Activated T-helper 1 cell treated with anti-CD3 and anti-CD28 coated beads, Interleukin-12 subunit alpha, Interleukin-12 subunit beta, Interleukin-2, Interleukin-4 antibody, amounts not matched to agents 30 ng/mL and 10 ng/mL and 1 ng/mL, durations not matched to agents 14 hours and 24 hours and 36 hours (primary cell): ENCODE data around the gene PUS7L. TPM values are rescaled to one million over a fixed set of nuclear protein-coding genes. Genes with fewer than 3 reads are reported as not detected.
"Not testable (repeated sequence)": the region's sequence is repeated elsewhere in the genome, so short reads cannot be mapped to it uniquely, and the experiment has no call there.

Source experiments
- DNase-seq: peaks from one replicate; pipeline ENCODE4 v3.0.0; 2021; ENCODE audit warnings: low spot score
- H3K27ac Mint-ChIP-seq: one replicate; pipeline ENCODE4 v1.8.0; 2021; ENCODE audit warnings: mild to moderate bottlenecking, mixed read lengths
- H3K27me3 Mint-ChIP-seq: one replicate; pipeline ENCODE4 v1.8.0; 2022; ENCODE audit warnings: mild to moderate bottlenecking, moderate library complexity, mixed read lengths; ENCODE audit not compliant: insufficient read depth
- H3K36me3 Mint-ChIP-seq: one replicate; pipeline ENCODE4 v1.8.0; 2021; ENCODE audit warnings: low read depth, mixed read lengths
- H3K4me1 Mint-ChIP-seq: one replicate; pipeline ENCODE4 v1.8.0; 2021; ENCODE audit warnings: low read depth, mixed read lengths
- H3K4me3 Mint-ChIP-seq: one replicate; pipeline ENCODE4 v1.8.0; 2021; ENCODE audit warnings: mild to moderate bottlenecking, moderate library complexity, mixed read lengths
- H3K9me3 Mint-ChIP-seq: one replicate; pipeline ENCODE4 v1.8.0; 2021; ENCODE audit warnings: mixed read lengths
- intact Hi-C: fragments of 100-400 bp; cut with micrococcal nuclease; formaldehyde crosslinking; loops from one replicate; pipeline ENCODE4 v1.15.1; 2024
- total RNA-seq: library from RNA; stranded (reverse); gene quantifications from 2 replicates; pipeline ENCODE4 v1.2.3, GENCODE V29; 2022

PUS7L gene
- total RNA-seq, 1 donor from 2014 or later, result 23.1 TPM

DNA sequence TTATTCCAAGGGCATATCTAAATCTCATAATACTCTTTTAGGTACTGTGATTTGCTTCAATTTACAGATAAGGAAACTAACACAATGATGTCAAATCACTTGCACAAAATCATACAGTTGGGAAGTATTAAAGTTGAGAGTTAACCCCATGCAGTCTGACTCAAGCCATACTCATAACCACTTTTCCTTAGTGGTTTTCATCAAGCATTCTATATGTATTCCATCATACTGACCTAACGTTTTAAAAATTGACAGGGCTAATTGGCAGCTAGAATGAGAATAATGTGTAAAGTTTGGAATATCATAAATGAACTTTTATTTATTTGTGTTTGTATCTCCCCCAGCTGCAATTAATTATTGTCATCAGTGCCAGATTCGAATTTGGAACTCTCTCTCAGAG lies 20.9 kb downstream of the PUS7L start:
- Mint-ChIP-seq H3K9me3 (no peaks in the 10 kb centered on the region), H3K27me3 (no peaks in the 10 kb centered on the region), H3K36me3 (peaks cover 36% of the 10 kb centered on the region), H3K4me1 (no peaks in the 10 kb centered on the region), H3K27ac (no peak overlapping the region), H3K4me3 (no peak overlapping the region)
- intact Hi-C loops, result no loop called here
- no peak for DNase-seq

DNA sequence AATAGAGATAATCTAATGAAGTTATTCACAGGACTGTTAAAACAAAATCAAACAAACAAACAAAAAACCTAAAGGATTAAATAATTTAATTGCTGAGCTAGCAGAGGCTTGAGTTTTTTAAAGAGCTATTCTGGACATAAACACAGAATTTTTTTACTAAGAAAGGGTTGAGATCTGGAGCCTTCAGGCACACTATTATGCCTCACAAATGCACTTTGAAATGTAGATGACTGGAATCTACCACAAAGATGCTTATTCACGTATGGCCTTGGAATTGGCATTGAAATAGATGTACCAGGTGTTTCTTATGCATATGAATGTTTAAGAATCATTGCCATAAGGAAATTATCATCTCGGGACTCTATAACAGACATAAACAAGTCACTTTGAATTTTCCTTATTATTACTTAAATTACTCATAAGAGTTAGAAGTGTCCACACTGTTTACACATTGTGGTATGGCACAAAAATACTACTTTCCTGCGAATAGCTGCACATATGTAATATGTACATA lies 21.6 kb downstream of the PUS7L start:
- H3K27me3 Mint-ChIP-seq, result no peaks in the 10 kb centered on the region
- intact Hi-C loops, result no loop called here

DNA sequence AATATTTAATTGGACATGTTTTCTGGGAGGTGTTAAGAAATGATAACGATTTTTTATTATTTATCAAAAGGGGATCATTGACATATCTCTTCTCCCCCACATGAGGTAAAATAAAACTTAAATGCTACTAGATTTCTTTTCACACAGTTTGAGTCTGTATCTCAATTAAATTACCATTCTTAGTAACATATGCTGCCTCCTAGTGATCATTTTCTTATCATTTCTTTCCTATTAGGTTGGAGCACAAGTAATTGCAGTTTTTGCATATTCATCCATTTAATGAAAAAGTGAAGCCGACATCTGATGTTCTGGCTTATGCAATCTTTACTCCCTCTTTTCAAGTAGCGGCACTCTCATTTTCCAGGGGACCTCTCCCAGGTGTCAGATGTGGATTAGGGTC lies 24.9 kb downstream of the PUS7L start:
- intact Hi-C loops, result loop anchor here (5.0 kb wide), 1 partner anchor 286 kb away; no protein-coding TSS in a partner anchor
- Mint-ChIP-seq H3K9me3 (no peaks in the 10 kb centered on the region), H3K36me3 (peaks cover 33% of the 10 kb centered on the region), H3K27ac (no peak overlapping the region), H3K4me3 (no peak overlapping the region), H3K4me1 (peaks cover 8% of the 10 kb centered on the region), H3K27me3 (no peaks in the 10 kb centered on the region)
- no peak for DNase-seq

More for the DNA sequence above, 21.6 kb downstream of the PUS7L start:
- DNase-seq, result no peak
- peaks cover 31% of the 10 kb centered on the region for H3K36me3 Mint-ChIP-seq
- H3K4me1 Mint-ChIP-seq, result no peaks in the 10 kb centered on the region
- H3K4me3 Mint-ChIP-seq, result no peak overlapping the region
- no peaks in the 10 kb centered on the region for H3K9me3 Mint-ChIP-seq
- H3K27ac Mint-ChIP-seq, result no peak overlapping the region

DNA sequence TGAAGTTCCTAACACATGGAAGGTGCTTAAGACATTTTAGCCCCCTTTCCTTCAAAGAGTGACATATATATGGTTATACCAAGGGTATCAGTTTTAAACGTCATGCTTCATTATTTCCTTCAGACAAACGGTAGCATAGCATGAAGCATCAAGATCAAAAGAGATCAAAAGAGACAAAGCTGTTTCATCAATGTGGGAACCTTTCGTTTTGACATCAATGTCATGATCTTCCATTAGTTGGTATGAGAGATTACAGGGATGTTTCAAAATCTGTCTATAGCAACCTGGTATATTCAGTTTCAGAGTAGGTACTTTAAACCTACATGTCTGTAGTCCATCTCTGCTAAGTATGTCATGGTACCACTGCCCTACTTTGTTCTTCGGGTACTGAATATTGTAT lies 28.3 kb downstream of the PUS7L start:
- Mint-ChIP-seq H3K36me3 (peaks cover 24% of the 10 kb centered on the region), H3K27ac (no peak overlapping the region), H3K4me3 (no peak overlapping the region)

DNA sequence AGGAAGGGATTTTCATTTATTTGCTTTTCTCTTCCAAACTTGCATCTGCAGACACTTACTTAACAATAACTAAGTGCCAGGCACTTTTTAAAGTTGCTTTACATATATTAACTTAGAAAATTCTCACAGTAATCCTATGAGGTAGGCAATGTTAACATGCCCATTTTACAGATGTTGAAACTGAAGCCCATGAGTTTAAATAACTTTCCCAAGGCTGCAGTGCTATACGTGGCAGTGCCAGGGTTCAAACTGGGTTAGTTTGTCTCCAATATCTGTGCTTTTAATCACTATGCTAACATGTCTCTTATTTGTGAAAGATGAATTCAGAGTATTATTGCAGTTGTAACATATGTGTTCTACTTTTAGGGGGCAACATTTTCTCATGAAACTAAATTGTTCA lies 29.9 kb downstream of the PUS7L start:
- H3K36me3 Mint-ChIP-seq, result peaks cover 22% of the 10 kb centered on the region
- no peak overlapping the region for H3K27ac Mint-ChIP-seq
- H3K4me1 Mint-ChIP-seq, result peaks cover 8% of the 10 kb centered on the region
- no peaks in the 10 kb centered on the region for H3K27me3 Mint-ChIP-seq
- H3K9me3 Mint-ChIP-seq, result no peaks in the 10 kb centered on the region
- no peak for DNase-seq
- H3K4me3 Mint-ChIP-seq, result no peak overlapping the region
- intact Hi-C loops, result no loop called here

More for the DNA sequence above, 28.3 kb downstream of the PUS7L start:
- H3K9me3 Mint-ChIP-seq, result no peaks in the 10 kb centered on the region
- intact Hi-C loops, result loop anchor here (2.0 to 5.0 kb wide), 2 partner anchors 29 to 283 kb away; partner anchors contain the start of genes IRAK4 and PUS7L
- no peak for DNase-seq
- H3K27me3 Mint-ChIP-seq, result no peaks in the 10 kb centered on the region
- H3K4me1 Mint-ChIP-seq, result peaks cover 8% of the 10 kb centered on the region

DNA sequence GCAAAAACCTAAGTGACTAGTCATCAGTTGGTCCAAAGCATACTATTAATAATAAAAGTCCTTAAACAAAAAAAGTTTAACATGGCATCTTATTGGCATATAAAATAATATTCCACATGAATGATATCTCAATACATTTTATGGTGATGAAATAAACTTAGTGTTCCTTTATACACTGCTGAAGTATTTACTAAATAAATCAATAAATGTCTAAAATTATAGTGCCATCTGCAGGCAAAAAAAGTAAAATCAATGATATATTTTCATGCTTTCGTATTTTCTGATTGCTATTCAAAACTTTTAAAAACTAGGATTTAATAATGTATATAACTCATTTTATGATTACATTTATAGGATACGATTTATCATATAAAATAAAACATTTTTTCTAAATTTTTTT lies 30.5 kb downstream of the PUS7L start:
- no peaks in the 10 kb centered on the region for H3K9me3 Mint-ChIP-seq
- H3K4me1 Mint-ChIP-seq, result peaks cover 8% of the 10 kb centered on the region
- no peak overlapping the region for H3K4me3 Mint-ChIP-seq
- intact Hi-C loops, result no loop called here
- no peak overlapping the region for H3K27ac Mint-ChIP-seq
- DNase-seq, result no peak
- H3K36me3 Mint-ChIP-seq, result peaks cover 23% of the 10 kb centered on the region
- H3K27me3 Mint-ChIP-seq, result no peaks in the 10 kb centered on the region

DNA sequence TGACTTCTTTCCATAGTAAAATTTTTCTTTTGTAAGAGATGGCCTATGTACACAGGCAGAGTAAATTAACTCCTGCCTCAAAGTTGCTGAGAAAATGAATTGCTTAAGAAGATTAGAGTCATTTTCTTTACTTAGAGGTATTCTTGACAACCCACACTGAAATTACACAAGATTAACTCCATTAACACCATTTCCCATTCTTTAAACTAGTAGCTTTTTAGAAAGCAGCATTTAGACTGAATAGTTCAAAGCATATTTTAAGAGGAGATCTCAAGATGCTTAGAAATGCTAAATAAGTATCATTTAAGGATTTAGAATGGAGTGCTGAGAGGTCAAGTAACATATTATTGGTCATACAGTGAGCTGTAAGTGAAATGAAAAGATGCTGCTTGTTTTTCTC lies 35.5 kb downstream of the PUS7L start:
- H3K4me3 Mint-ChIP-seq, result no peak overlapping the region
- intact Hi-C loops, result no loop called here
- peaks cover 9% of the 10 kb centered on the region for H3K36me3 Mint-ChIP-seq
- DNase-seq, result no peak
- no peaks in the 10 kb centered on the region for H3K4me1 Mint-ChIP-seq
- no peaks in the 10 kb centered on the region for H3K27me3 Mint-ChIP-seq
- no peak overlapping the region for H3K27ac Mint-ChIP-seq
- H3K9me3 Mint-ChIP-seq, result no peaks in the 10 kb centered on the region

DNA sequence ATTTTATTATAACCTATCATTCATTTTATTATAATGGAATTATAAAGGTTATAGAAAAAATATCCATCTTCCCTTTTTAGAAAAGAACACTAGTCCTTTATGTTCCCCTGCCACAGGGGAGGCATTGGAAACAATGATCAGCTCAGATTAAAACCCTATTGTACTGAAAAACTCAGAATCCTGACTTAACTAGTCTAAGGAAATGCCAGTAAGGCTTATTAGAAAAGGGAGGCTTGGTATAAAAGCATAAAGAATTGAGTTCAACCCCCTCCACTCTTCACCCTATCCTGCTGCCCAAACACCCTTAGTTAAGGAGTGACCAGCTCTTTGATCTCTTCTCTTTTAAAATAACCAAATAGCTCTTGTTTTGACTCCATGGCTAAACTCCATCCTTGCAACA lies 36.0 kb downstream of the PUS7L start:
- intact Hi-C loops, result no loop called here
- Mint-ChIP-seq H3K27me3 (no peaks in the 10 kb centered on the region), H3K27ac (no peak overlapping the region)

DNA sequence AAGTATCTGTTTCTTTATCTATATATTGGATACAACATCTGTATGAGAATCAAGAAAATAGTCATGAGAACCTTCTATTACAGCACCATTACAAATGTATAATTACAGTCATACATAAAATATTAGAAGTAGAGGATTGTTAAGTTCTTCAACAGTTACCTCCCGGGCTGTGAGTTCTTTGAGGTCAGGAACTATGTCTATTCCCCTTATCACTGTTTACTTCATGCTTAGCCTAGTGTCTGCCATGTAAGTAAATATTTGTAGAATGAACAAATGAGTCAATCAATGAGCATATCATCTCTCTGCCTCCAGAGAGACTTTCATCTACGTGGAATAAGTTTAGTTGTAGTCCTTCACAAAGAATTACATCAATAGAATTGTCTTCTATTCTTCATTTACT lies 47.2 kb downstream of the PUS7L start:
- H3K9me3 Mint-ChIP-seq, result no peaks in the 10 kb centered on the region
- H3K36me3 Mint-ChIP-seq, result no peaks in the 10 kb centered on the region
- DNase-seq, result no peak
- H3K27me3 Mint-ChIP-seq, result peaks cover 6% of the 10 kb centered on the region
- H3K4me3 Mint-ChIP-seq, result no peak overlapping the region
- intact Hi-C loops, result no loop called here
- H3K27ac Mint-ChIP-seq, result no peak overlapping the region
- H3K4me1 Mint-ChIP-seq, result no peaks in the 10 kb centered on the region

More for the DNA sequence above, 36.0 kb downstream of the PUS7L start:
- Mint-ChIP-seq H3K36me3 (peaks cover 9% of the 10 kb centered on the region), H3K4me3 (no peak overlapping the region), H3K9me3 (no peaks in the 10 kb centered on the region), H3K4me1 (no peaks in the 10 kb centered on the region)
- no peak for DNase-seq

DNA sequence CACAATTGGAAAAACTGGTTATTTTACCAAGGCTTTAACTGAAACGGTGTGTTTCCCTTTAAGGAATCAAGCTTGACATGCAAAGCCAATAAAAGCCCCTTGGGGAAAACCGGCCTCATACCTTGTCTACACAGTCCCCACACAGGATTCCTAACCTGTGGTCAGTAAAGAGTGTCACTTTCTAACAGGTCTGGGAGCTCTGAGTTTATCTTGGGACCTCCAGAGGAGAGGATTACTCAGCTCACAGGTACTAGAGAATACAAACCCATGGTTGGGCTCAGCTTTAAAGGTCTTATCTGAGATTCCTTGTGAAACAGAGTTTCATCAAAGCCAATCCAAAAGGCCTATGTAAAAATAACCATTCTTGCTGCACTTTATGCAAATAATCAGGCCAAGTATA lies 54.8 kb downstream of the PUS7L start:
- not testable (repeated sequence) for H3K9me3 Mint-ChIP-seq, H3K4me1 Mint-ChIP-seq

DNA sequence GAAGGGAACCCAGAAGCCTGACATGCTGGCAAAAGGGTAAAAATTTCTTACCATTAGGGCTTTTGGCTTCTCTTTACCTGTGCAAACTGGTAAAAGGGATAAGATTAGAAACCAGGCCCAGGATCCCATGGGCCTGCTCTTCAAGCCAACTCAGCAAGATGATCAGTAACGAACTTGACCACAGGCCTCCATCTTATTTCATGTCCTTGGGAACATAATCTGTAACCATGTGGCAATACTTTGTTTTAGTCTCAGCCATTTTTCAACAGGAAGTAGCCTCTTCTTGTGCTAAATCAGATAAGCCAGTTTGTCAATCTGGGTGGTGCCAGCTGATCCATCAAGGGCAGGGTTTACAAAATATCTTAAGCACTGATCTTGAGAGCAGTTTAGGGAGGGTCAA lies 57.4 kb downstream of the PUS7L start:
- H3K4me3 Mint-ChIP-seq, H3K27ac Mint-ChIP-seq, H3K4me1 Mint-ChIP-seq, H3K36me3 Mint-ChIP-seq, DNase-seq, H3K27me3 Mint-ChIP-seq, intact Hi-C loops, H3K9me3 Mint-ChIP-seq: not testable (repeated sequence)

More for the DNA sequence above, 54.8 kb downstream of the PUS7L start:
- intact Hi-C loops, H3K36me3 Mint-ChIP-seq, DNase-seq, H3K27ac Mint-ChIP-seq, H3K4me3 Mint-ChIP-seq, H3K27me3 Mint-ChIP-seq: not testable (repeated sequence)

DNA sequence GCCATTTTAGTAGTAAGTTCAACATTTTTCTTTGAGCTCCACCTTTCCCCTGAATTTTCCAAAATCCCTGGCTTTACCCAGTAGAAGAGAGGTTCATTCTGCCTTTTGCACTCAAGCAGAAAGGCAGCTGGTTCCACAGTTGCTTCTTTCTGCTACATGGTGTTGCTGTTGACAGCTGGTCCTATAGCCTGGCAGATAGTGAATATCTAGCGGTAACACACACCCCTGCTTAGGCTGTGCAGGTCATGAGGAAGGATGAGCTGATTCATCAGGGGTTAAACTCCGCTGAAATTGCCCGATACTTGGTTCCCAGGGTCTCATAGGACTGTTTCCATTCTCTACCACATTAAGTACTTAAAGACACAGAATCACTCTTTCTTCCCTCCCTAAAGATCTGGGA lies 62.4 kb downstream of the PUS7L start:
- Mint-ChIP-seq H3K4me3 (no peak overlapping the region), H3K9me3 (no peaks in the 10 kb centered on the region), H3K4me1 (peaks cover 5% of the 10 kb centered on the region), H3K27ac (no peak overlapping the region), H3K27me3 (peaks cover 5% of the 10 kb centered on the region), H3K36me3 (no peaks in the 10 kb centered on the region)
- intact Hi-C loops, result no loop called here
- no peak for DNase-seq

DNA sequence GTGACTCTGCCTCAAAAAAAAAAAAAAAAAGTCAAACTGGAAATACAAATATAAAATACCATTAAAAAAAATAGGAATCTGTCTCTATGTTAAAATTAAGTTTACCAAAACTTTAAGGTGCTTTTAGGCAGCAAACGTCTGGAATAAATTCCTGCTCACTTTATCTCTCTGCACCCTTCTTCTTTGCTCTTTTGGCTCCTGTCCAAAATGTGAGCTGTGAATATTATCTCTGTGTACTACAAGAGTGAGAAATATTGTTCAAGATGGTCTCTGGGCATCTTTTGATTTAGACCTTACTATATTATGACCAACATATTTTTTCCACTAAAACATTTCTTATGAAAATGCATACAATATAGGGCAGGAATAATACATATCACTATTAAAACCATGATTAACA lies 63.7 kb downstream of the PUS7L start:
- Mint-ChIP-seq H3K4me3 (no peak overlapping the region), H3K36me3 (no peaks in the 10 kb centered on the region), H3K27ac (no peak overlapping the region), H3K9me3 (no peaks in the 10 kb centered on the region), H3K27me3 (peaks cover 3% of the 10 kb centered on the region), H3K4me1 (peaks cover 5% of the 10 kb centered on the region)
- intact Hi-C loops, result no loop called here
- no peak for DNase-seq

DNA sequence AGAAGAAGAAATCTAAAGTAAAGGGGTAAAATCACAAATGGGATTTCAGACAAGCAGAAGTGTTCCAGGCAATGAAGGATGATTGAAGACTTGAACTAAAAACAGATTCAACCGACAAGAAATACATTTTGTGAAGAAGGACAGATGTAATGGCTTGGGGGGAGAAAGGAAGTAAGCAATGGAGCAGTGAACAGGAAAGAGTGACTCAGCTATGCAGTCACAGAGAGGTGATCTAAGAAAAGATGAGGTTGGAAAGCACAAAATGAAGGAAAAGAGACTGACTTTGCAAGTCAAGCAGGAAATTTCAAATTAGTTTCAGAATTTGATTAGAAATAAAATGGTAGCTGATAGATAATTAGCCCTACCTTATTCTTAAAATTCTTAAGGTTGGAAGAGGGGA lies 66.5 kb downstream of the PUS7L start:
- no peaks in the 10 kb centered on the region for H3K9me3 Mint-ChIP-seq
- H3K27me3 Mint-ChIP-seq, result no peaks in the 10 kb centered on the region
- DNase-seq, result no peak
- peaks cover 5% of the 10 kb centered on the region for H3K4me1 Mint-ChIP-seq
- no peak overlapping the region for H3K27ac Mint-ChIP-seq
- intact Hi-C loops, result no loop called here
- no peaks in the 10 kb centered on the region for H3K36me3 Mint-ChIP-seq
- H3K4me3 Mint-ChIP-seq, result no peak overlapping the region
